IPS DF 4.7 (cell line): Measurements from ENCODE around the gene AIMP2.
"Not testable (repeated sequence)": the region's sequence is repeated elsewhere in the genome, so short reads cannot be mapped to it uniquely, and the experiment has no call there.

Experiments used
- DNase-seq: peaks from one replicate; pipeline ENCODE4 v3.0.0-alpha.2; 2013; ENCODE audit warnings: low spot score; ENCODE audit errors: extremely low read depth

Gene AIMP2

DNA sequence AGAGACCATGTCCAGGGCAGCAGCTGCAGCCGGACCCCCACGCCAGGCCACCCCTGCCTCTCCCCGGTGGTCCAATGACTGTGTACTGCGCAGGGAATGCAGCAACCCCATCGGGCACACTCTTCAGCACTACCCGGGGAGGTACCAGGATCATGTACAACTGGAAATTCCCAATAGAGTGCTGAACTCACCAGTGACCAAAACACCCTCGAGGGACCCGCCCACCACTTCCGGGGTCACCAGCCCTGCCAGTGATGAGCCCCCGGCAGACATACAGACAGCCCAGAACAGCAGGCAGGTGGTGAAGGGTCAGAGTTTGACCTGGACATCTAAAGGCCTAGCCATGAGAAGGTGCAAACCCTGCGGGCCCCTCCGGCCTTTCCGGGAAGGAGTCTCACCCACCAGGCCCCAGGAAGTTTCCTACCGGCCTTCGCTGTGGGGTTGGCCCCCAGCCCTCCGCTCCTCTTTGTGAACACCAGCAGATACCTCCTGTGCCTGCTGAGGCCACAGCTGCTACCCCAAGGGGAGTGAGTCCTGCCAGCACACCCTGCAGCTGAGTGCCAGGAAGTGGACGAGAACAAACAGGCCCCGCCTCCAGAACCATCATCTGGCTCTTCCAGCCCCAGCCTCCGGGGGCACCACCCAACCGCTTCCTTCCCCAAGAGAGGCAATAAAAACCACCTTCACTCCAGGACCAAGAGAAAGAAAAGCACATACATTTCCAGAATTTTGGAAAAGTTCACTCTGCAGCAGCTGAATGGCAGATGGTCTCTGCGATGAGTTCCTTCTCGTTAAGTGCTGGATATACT is 17.1 kb downstream of the AIMP2 start:
- peak; percentile 36 for DNase-seq

DNA sequence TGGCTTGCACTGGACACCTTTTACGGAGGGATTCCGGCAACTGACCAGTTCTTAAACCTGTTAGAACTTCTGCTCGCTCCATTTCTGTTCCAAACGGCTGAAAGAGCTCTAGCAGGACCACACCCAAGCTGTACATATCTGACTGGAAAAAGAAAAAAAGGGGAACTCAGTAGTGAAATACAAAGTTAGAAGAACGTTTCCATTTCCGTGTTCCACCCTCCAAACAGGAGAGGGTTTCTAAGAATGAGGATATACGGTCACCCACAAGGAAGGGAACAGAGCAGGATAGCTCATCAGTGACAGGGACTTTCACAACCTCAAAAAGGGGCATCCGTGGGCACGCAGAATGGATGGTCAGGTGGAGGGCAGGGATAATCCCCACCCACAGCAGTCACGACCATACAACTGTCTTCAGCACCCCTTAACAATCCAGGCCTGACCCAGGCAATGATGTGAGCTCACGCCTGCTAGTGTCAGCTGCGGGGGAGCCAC is 17.8 kb downstream of the AIMP2 start:
- no peak for DNase-seq

DNA sequence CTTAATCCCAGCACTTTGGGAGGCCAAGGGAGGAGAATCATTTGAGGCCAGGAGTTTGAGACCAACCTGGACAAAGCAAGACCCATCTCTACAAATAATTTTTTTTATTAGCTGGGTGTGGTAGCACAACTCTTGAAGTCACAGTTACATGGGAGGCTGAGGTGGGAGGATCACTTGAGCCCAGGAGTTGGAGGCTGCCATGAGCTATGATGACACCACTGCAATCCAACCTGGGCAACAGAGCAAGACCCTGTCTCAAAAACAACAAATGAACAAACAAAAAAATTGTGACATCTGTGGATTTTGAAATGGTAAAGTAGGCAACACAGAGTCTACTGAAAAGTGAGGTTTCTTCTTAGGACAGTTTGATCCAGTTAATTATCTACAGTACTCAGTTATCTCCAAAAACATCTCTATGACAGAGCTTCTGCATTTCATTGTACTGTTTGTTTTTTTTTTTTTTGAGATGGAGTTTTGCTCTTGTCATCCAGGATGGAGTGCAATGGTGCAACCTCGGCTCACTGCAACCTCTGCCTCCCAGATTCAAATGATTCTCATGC is 18.8 kb downstream of the AIMP2 start:
- no peak for DNase-seq

DNA sequence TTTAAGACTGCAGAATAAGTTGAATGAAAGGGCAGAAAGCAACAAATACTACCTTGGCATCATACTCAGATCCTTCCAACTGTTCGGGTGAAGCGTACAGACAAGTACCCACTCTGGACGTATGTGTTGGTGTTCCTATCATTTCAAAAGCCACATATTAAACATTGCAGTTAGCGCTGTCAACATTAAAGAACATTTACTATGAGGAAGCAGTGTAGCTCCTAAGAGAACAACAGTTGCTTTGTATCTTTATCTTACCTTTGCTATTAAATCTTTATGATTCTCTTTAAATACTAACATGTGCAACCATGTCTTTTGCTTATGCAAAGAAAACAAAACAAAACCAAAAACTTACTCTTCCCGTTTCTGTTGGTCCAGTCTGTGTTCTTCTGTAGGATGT is 19.5 kb downstream of the AIMP2 start:
- DNase-seq: no peak

DNA sequence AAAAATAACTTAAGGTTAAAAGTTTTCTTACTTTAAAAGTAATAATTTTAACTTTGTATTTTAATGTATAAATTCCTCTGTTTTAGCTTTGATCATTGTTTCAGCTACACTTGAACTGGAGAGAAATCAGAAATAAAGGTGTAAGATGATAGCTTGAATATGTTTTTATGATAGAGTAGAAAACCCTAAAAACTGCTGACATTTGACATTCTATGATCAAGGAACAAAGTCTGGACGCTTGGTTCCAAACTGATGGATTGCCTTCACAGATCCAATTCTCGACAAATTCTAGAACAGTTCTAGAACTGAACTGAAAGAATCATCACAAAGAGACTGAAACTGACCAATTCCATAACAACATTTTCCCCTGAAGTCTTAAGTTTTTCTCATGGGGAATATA is 21.9 kb downstream of the AIMP2 start, which contains the start of gene ANKRD61:
TSS of gene ANKRD61 (plus strand) at position 389 of the 400 bp plus-strand sequence. CDS start at position 389, 0 bp downstream.
- no peak for DNase-seq

DNA sequence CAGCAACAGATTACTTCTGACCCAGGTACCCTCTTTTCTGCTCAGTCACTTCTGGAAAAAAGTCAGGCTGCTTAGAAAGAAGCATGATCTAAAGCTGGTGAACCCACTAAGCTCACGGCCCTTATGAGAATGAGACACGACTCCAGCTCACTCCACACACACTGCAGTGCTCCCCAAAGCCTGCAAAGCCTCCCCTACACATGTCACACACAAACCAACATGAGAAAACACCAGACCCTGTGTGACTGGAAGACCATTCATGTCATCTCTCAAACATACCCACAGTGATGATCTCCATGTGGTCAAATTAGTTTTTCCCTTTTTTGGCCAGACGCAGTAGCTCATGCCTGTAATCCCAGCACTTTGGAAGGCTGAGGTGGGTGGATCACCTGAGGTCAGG is 22.5 kb downstream of the AIMP2 start:
- DNase-seq: no peak

DNA sequence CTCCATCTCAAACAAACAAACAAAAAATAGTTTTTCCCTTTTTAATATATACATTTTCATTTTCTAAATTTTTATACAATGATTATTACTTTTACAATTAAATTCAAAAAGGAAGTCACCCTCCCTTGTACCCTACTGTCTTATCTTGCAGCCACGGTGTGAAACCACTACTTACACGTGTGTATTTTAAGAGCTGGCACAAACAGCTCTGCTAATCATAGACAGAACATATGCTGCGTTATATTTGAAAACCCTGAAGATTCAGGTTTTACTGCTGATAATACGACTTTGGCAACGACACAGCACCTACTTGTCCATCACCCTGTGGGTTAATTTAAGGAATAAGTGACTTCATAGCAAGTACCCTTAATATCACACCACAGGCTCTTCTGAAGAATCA is 23.1 kb downstream of the AIMP2 start:
- DNase-seq: no peak

DNA sequence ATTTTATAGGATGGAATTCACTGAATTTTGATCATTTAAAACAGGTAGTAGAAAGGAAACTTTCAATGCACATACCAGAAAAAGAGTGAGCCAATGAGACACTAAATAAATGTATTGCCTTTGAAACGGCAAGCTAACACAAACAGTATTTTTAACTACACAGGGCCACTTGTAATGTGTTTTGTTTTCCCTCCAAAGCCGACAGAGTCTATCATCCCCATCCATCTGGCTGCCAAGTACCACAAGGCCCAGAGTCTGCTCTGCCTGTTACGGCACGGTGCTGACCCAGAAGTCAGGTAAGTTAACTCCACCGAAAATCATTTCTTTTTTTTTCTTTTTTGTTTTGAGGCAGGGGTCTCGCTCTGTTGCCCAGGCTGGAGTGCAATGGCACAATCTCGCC is 23.6 kb downstream of the AIMP2 start:
- no peak for DNase-seq

DNA sequence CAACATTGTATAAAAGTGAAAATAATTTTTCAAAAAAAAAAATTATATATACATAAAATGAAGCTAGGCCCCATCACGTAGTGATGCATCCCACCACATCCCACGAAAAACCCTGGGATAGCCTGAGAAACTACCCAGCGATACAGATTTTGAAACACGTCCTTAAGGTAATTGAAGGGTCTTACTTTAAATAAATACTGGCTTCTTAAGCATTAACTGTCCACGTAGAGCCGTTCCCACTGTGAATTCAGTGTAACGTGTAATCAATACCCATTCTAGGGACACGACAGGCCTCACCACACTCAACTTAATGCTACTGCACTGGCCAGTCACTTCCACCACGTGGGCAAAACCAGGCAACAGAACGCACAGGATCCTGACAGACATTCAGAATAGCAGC is 26.1 kb downstream of the AIMP2 start:
- no peak for DNase-seq

DNA sequence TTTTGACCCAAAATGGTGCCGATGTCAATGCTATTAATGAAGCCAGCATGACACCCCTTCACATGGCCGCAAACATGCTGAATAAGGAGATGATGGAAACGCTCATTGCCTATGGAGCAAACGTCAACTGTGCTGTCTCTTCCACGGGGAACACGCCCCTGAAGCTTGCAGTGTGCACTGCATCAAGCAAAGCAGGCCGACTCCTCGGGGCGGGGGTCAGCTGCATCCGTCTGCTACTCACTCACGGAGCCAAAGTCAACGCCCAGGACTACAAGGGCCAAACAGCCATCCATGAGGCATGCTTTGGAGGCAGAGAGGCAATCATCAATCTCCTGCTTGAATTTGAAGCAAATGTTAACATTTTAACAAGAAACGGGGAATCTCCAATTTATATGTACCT is 26.6 kb downstream of the AIMP2 start:
- no peak for DNase-seq

DNA sequence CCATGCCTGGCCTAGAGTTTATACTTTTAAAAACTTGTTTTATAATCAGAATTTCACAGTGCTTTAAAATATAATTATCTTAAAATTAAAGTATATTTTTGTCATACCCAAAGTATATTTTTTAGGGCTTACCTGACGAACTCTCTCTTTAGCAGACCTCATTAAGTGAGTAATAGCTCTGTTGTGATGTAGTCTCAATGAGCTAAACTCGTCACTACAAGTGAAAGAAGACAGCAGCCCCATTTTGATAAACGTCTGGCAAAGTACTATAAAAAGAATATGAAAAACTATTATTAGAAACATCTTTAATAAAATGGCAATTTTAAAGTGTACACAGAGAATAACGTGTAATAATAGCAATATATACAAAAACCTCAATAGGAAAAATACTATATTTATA is 40.7 kb downstream of the AIMP2 start:
- DNase-seq: no peak

DNA sequence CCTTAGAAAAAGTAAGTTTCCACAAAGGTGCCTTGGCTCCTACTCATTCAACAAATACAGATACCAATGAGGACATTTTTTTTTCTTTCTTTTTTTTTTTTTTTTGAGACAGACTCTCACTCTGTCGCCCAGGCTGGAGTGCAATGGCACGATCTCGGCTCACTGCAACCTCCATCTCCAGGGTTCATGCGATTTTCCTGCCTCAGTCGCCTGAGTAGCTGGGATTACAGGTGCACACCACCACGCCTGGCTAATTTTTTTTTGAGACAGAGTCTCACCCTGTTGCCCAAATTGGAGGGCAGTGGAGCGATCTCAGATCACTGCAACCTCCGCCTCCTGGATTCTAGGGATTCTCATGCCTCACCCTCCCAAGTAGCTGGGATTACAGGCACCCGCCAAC is 42.1 kb downstream of the AIMP2 start:
- DNase-seq: not testable (repeated sequence)

DNA sequence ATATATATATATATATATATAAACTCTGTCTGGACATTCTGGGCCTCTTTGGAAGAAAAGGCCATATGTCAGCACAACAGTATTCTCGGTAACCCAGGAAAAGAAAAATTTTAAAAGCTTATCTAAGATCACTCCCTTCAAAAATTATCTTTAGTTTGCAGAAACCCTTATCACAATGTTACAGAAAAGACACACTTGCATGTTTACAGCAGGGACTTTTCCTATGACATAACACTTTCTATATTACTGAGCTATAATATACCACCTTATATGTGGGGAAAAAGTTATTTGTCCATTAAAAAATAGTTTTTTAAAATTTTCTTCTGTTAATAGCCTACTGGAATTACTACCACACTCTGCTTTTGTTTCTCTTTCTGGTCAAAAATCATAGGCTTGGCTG is 47.5 kb downstream of the AIMP2 start:
- DNase-seq: no peak

DNA sequence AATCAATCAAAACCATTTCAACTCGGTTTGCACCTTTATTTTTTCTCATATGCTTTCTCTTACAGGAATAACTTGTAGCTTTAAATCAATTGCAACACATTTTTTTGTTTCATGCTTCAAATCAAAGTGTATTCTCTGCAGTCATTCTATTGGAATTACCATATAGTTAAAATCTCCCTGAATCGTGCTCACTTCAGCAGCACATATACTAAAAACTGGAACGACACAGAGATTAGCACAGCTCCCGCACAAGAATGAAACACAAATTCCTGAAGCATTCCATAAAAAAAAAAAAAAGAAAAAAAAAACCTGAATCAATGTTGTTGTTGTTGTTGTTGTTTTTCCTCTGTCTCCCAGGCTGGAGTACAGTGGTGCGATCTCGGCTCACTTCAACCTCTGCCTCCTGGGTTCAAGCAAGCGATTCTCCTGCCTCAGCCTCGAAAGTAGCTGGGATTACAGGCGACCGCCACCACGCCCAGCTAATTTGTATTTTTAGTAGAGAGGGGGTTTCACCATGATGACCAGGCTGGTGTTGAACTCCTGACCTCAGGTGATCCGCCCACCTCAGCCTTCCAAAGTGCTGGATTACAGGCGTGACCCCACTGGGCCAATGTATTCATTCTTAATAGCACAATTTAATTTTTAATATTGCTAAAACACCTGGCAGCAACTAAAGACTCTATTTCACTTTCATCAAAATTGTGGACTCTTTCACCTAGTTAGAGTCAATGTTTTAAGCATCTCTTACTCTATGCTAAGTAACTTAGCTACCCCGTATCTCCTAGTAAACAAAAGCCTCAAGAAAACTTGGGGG is 48.5 kb downstream of the AIMP2 start:
- no peak for DNase-seq

DNA sequence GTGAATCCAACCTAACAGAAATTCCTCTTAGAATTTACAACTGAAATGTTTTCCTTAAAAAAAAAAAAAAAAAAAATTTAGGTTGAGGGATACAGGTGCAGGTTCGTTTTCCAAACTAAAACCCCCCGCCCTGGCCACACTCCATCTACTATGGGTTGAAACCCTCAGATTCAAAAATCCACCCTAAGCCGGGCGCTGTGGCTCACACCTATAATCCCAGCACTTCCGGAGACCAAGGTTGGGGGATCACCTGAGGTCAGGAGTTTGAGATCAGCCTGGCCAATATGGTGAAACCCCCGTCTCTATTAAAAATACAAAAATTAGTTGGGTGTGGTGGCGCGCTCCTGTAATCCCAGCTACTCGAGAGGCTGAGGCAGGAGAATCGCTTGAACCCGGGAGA is 50.9 kb downstream of the AIMP2 start:
- not testable (repeated sequence) for DNase-seq

DNA sequence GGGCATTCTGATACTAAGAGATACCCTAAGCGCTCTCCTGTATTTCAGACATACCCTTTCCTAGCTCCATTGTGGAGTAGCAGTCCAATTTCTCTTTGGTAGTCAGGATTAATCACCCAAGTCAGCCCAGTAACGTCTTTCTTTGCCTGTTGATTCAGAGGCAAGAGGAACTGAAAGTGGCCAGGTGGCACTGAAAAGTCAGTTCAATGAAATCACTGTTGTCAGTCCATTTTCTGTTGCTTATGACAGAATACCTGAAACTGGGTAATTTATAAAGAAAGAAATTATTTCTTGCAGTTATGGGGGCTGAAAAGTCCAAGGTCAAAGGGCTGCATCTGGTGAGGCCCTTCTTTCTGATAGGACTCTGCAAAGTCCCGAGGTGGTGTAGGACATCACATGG is 62.3 kb downstream of the AIMP2 start:
- no peak for DNase-seq
